ENCODE results near the gene MACF1. TPM values are rescaled to one million over a fixed set of nuclear protein-coding genes. Genes with fewer than 3 reads are reported as not detected.
A peak's percentile ranks its signal among the peaks of the same experiment; 100 is the strongest.

The MACF1 gene, protein sequence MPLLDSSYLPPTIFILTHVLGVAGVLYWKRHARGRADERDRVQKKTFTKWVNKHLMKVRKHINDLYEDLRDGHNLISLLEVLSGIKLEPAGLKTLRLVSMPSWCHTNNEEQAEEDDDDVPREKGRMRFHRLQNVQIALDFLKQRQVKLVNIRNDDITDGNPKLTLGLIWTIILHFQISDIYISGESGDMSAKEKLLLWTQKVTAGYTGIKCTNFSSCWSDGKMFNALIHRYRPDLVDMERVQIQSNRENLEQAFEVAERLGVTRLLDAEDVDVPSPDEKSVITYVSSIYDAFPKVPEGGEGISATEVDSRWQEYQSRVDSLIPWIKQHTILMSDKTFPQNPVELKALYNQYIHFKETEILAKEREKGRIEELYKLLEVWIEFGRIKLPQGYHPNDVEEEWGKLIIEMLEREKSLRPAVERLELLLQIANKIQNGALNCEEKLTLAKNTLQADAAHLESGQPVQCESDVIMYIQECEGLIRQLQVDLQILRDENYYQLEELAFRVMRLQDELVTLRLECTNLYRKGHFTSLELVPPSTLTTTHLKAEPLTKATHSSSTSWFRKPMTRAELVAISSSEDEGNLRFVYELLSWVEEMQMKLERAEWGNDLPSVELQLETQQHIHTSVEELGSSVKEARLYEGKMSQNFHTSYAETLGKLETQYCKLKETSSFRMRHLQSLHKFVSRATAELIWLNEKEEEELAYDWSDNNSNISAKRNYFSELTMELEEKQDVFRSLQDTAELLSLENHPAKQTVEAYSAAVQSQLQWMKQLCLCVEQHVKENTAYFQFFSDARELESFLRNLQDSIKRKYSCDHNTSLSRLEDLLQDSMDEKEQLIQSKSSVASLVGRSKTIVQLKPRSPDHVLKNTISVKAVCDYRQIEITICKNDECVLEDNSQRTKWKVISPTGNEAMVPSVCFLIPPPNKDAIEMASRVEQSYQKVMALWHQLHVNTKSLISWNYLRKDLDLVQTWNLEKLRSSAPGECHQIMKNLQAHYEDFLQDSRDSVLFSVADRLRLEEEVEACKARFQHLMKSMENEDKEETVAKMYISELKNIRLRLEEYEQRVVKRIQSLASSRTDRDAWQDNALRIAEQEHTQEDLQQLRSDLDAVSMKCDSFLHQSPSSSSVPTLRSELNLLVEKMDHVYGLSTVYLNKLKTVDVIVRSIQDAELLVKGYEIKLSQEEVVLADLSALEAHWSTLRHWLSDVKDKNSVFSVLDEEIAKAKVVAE (N-terminal part only)
- polyA plus RNA-seq (2013), result 231 TPM

DNA sequence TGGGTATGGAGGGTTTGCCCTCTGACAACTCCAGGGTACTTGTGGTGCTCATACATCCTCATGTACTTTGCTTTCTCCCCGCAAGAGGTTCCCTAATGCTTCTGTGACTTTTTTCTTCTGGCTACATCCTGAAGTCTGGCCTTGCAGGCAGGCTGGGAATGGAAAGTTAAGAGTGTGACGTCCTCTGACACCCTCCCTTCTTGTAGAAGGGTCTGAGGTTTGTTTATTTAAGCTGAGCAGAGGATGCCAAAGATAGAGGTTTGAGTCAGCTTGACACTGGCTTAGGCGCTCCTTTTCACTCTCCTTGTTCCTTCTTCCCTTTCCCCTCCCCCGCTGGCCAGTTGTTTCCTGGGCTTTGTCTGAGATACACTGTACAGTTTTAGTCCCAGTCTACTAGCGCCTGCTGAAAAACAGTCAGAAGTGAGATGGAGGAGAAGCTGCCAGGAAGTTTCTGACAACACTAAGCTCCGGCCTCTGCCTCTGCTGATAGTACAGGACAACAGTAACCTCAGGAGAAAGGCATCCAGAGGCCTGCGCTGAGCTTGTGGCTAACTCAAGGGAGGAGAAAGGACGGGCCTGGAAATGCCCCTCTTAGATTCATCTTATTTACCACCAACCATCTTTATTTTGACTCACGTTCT lies at the start of gene MACF1:
MACF1 (plus strand) TSS at position 255 of the 641 bp plus-strand sequence; CDS start at position 583, 328 bp downstream.
- Histone ChIP-seq H3K9me3 (ENCODE audit: control extremely low read depth in 1 of 5, control insufficient read depth in 4 of 5, insufficient read depth in 2 of 5, low read depth in 1 of 5, low read length in 4 of 5) (no peaks in the 10 kb centered on the region), H3K4me1 (ENCODE audit: control extremely low read depth in 1 of 4, control insufficient read depth in 4 of 4, insufficient read depth in 4 of 4, low read length in 3 of 4) (peaks cover 7 to 60% (median 31%) of the 10 kb centered on the region in 4 experiments), H3K27me3 (replicated peaks in 2 of 5; ENCODE audit: control insufficient read depth in 4 of 5, insufficient read depth in 5 of 5, low read length in 4 of 5) (no peaks in the 10 kb centered on the region), H3K36me3 (ENCODE audit: control insufficient read depth in 4 of 4, insufficient read depth in 4 of 4, low read length in 3 of 4) (peaks cover 0 to 3% (median 0%) of the 10 kb centered on the region in 4 experiments), H3K27ac (ENCODE audit: insufficient read depth in 1 of 2, low read depth in 1 of 2, low read length in 2 of 2, poor library complexity in 1 of 2, severe bottlenecking in 2 of 2) (peak within 1 kb of the TSS; percentile 82 to 91), H3K4me3 (ENCODE audit: control insufficient read depth in 1 of 7, extremely low read depth in 1 of 7, insufficient read depth in 4 of 7, low read depth in 2 of 7, low read length in 6 of 7) (peak within 1 kb of the TSS; percentile 42 to 99 (median 85))
- 0% methylated on average over 3 of the region's 9 CpGs for WGBS (ENCODE audit: insufficient coverage)
- CTCF ChIA-PET, result interaction anchor here (0.7 to 11.2 kb wide), 22 partner anchors 12 to 106 kb away, joined by 3 to 123 read pairs (median 5); no protein-coding TSS in a partner anchor
- POLR2A ChIA-PET, result interaction anchor here (0.7 to 2.5 kb wide), 8 partner anchors 7 to 54 kb away, joined by 3 to 16 read pairs (median 3); no protein-coding TSS in a partner anchor
- DNase-seq, result peak; percentile 79 to 91 (median 86)

DNA sequence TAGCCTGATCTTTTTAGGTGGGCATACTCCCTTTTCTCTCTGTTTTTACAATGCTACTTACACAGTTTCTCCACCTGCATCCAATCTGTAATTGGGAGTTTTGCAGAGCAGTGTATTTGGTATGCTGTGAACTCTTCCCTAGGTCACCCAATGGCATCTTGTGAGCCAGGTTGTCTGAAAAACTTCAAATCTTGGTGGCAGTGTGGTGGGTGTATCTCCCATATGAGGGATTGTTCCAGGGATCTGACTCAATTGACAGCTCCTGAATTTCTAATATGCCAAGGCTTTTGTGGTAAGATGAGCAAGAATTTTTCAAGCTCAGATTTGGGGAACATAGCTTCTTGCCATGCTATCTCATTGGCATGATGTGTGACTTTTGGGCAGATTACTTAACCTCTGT lies 47.2 kb upstream of the MACF1 start:
- Histone ChIP-seq H3K4me3 (ENCODE audit: control insufficient read depth in 1 of 7, extremely low read depth in 1 of 7, insufficient read depth in 4 of 7, low read depth in 2 of 7, low read length in 6 of 7) (no peak overlapping the region), H3K9me3 (ENCODE audit: control extremely low read depth in 1 of 5, control insufficient read depth in 4 of 5, insufficient read depth in 2 of 5, low read depth in 1 of 5, low read length in 4 of 5) (no peaks in the 10 kb centered on the region), H3K27me3 (replicated peaks in 2 of 5; ENCODE audit: control insufficient read depth in 4 of 5, insufficient read depth in 5 of 5, low read length in 4 of 5) (no peaks in the 10 kb centered on the region), H3K27ac (ENCODE audit: insufficient read depth in 1 of 2, low read depth in 1 of 2, low read length in 2 of 2, poor library complexity in 1 of 2, severe bottlenecking in 2 of 2) (no peak overlapping the region), H3K4me1 (ENCODE audit: control extremely low read depth in 1 of 4, control insufficient read depth in 4 of 4, insufficient read depth in 4 of 4, low read length in 3 of 4) (peaks cover 0 to 11% (median 5%) of the 10 kb centered on the region in 4 experiments), H3K36me3 (ENCODE audit: control insufficient read depth in 4 of 4, insufficient read depth in 4 of 4, low read length in 3 of 4) (no peaks in the 10 kb centered on the region)
- no peak for DNase-seq
- ChIA-PET CTCF (interaction anchor here (0.6 to 1.4 kb wide), 4 partner anchors 12 to 58 kb away, joined by 3 to 4 read pairs (median 4); no protein-coding TSS in a partner anchor), POLR2A (no interaction called here)

DNA sequence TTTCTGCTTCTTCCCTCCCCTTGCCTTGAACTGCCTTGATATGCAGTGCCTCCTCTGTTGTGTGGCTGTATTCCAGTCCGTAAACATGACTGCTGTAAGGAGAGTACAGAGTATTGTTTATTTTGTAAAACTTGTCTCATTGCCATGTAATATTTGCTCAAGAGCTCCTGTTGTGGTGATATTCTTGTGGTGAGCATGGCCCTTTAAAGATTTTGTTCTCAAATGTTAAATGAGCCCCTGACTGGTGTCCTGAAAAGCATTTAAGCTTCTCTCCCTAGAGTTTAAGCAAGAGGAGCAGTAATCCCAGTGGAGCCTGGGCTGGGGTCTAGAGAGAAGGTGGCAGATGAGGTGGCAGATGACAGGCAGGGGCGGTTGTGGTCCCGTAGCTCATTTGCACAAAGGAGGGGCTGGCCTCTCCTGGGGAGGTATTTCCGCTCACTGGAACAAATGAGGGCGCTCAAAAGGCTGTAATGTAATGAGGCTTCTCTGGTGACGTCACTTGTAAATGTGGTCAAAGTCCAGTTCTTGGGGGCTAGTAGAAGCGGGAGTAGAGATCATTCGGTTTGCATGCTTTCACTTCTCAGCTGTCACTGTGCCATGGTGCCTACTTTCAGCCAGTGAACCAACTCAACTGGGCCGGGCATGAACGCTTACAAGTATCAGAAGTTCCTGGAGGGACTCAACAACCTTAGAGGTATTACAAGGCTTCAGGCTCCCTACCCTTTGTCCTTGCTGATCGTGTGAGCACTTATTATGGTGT lies 46.0 kb upstream of the MACF1 start:
- CTCF ChIA-PET, result interaction anchor here (0.6 to 2.2 kb wide), 8 partner anchors 12 to 101 kb away, joined by 3 to 9 read pairs (median 4); no protein-coding TSS in a partner anchor
- Histone ChIP-seq H3K9me3 (ENCODE audit: control extremely low read depth in 1 of 5, control insufficient read depth in 4 of 5, insufficient read depth in 2 of 5, low read depth in 1 of 5, low read length in 4 of 5) (no peaks in the 10 kb centered on the region), H3K4me1 (ENCODE audit: control extremely low read depth in 1 of 4, control insufficient read depth in 4 of 4, insufficient read depth in 4 of 4, low read length in 3 of 4) (peaks cover 0 to 11% (median 5%) of the 10 kb centered on the region in 4 experiments), H3K36me3 (ENCODE audit: control insufficient read depth in 4 of 4, insufficient read depth in 4 of 4, low read length in 3 of 4) (no peaks in the 10 kb centered on the region), H3K27me3 (replicated peaks in 2 of 5; ENCODE audit: control insufficient read depth in 4 of 5, insufficient read depth in 5 of 5, low read length in 4 of 5) (no peaks in the 10 kb centered on the region), H3K27ac (ENCODE audit: insufficient read depth in 1 of 2, low read depth in 1 of 2, low read length in 2 of 2, poor library complexity in 1 of 2, severe bottlenecking in 2 of 2) (no peak overlapping the region), H3K4me3 (ENCODE audit: control insufficient read depth in 1 of 7, extremely low read depth in 1 of 7, insufficient read depth in 4 of 7, low read depth in 2 of 7, low read length in 6 of 7) (no peak overlapping the region)
- WGBS (ENCODE audit: insufficient coverage), result 95% methylated on average over 6 of the region's 11 CpGs
- no peak for DNase-seq
- POLR2A ChIA-PET, result interaction anchor here (1.2 kb wide), 1 partner anchor 15 kb away, joined by 3 read pairs; no protein-coding TSS in a partner anchor

DNA sequence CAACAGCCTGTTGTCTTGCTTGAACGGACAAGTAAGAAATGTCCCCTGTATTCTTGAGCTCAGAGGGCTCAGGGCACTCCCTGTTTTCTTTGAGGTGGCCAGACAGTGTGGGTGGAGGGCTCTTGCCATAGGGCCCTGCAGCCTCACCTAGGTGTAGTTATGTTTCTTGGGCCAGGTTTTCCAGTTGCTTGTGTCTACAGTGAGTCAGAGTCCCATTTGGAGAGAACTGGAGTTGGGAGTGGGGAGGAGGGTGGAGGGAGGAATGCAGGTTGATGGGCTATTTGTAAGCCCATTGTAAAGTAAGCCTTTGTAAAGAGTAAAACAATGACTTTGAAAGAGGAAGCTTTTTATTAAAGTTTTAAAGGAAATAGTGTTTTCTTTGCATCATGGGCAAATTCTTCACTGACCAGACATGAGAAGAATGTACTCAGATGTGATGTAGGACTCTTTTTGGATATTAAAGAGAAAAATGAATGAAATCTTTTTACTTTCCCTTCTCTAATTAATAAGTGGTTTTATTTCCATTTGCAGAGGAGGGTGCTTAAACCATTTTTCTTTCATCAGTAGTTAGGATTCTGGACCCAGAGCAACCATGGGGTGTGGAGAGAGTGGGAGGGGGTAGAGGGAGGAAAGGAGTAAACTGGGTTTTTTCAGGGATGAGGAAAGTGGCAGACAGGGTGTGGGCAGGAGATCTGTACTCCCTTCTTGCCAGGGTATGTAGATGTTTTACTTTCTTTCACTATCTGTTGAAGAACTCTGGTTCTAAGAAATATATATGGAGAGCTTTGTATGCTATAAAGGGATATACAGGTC lies 45.1 kb upstream of the MACF1 start:
- ChIA-PET POLR2A (no interaction called here), CTCF (interaction anchor here (0.6 to 2.2 kb wide), 5 partner anchors 11 to 843 kb away, joined by 3 to 9 read pairs (median 5); no protein-coding TSS in a partner anchor)
- Histone ChIP-seq H3K4me3 (ENCODE audit: control insufficient read depth in 1 of 7, extremely low read depth in 1 of 7, insufficient read depth in 4 of 7, low read depth in 2 of 7, low read length in 6 of 7) (no peak overlapping the region), H3K4me1 (ENCODE audit: control extremely low read depth in 1 of 4, control insufficient read depth in 4 of 4, insufficient read depth in 4 of 4, low read length in 3 of 4) (peaks cover 0 to 10% (median 5%) of the 10 kb centered on the region in 4 experiments), H3K27me3 (replicated peaks in 2 of 5; ENCODE audit: control insufficient read depth in 4 of 5, insufficient read depth in 5 of 5, low read length in 4 of 5) (no peaks in the 10 kb centered on the region), H3K9me3 (ENCODE audit: control extremely low read depth in 1 of 5, control insufficient read depth in 4 of 5, insufficient read depth in 2 of 5, low read depth in 1 of 5, low read length in 4 of 5) (no peaks in the 10 kb centered on the region), H3K27ac (ENCODE audit: insufficient read depth in 1 of 2, low read depth in 1 of 2, low read length in 2 of 2, poor library complexity in 1 of 2, severe bottlenecking in 2 of 2) (no peak overlapping the region), H3K36me3 (ENCODE audit: control insufficient read depth in 4 of 4, insufficient read depth in 4 of 4, low read length in 3 of 4) (no peaks in the 10 kb centered on the region)
- no peak for DNase-seq
- 100% methylated on average over 1 of the region's 1 CpG for WGBS (ENCODE audit: insufficient coverage)

DNA sequence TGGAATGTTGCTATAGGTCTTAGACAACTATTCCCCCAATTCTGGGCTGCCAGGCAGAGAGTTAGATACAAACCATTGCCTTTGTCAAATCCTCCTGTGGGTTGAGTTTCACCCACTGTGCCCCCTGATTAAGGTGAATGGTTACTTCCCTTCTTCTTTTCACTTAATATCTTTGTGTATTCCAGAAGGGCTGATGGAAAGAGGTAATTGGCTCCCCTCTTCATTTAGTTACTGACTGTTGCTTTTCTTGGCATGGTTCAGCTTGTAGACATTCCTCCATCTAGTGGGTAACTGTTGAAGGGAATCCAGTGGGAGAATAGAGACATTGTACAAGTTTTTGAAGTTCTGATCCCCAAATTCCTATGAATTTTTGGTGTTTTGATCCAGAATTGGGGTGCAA lies 43.8 kb upstream of the MACF1 start:
- no peaks in the 10 kb centered on the region for H3K27me3 ChIP-seq (replicated peaks in 2 of 5; ENCODE audit: control insufficient read depth in 4 of 5, insufficient read depth in 5 of 5, low read length in 4 of 5)
- H3K36me3 ChIP-seq (ENCODE audit: control insufficient read depth in 4 of 4, insufficient read depth in 4 of 4, low read length in 3 of 4), result no peaks in the 10 kb centered on the region
- CTCF ChIA-PET, result no interaction called here
- H3K27ac ChIP-seq (ENCODE audit: insufficient read depth in 1 of 2, low read depth in 1 of 2, low read length in 2 of 2, poor library complexity in 1 of 2, severe bottlenecking in 2 of 2), result no peak overlapping the region
- POLR2A ChIA-PET, result no interaction called here
- H3K9me3 ChIP-seq (ENCODE audit: control extremely low read depth in 1 of 5, control insufficient read depth in 4 of 5, insufficient read depth in 2 of 5, low read depth in 1 of 5, low read length in 4 of 5), result no peaks in the 10 kb centered on the region
- no peak for DNase-seq
- no peak overlapping the region for H3K4me3 ChIP-seq (ENCODE audit: control insufficient read depth in 1 of 7, extremely low read depth in 1 of 7, insufficient read depth in 4 of 7, low read depth in 2 of 7, low read length in 6 of 7)
- H3K4me1 ChIP-seq (ENCODE audit: control extremely low read depth in 1 of 4, control insufficient read depth in 4 of 4, insufficient read depth in 4 of 4, low read length in 3 of 4), result no peaks in the 10 kb centered on the region
